HepG2 (cell line): ENCODE data around the gene HSPB3.

Experiments
- CCAR2 ChIP-seq: fragments of 200-400 bp; formaldehyde crosslinking; optimal IDR thresholded peaks from 2 replicates; pipeline ENCODE3; 2018; ENCODE audit warnings: low read depth, mild to moderate bottlenecking, low read length, moderate library complexity
- NFIC ChIP-seq: IDR thresholded peaks from 2 replicates; pipeline ENCODE4 v1.6.1; 2012; ENCODE audit warnings: mild to moderate bottlenecking, low read length, inconsistent platforms
- RARA ChIP-seq: IDR thresholded peaks from 2 replicates; pipeline ENCODE4 v1.6.1; 2016; ENCODE audit warnings: missing genetic modification reagents, missing compliant biosample characterization
- RBM22 ChIP-seq: fragments of 200-400 bp; formaldehyde crosslinking; optimal IDR thresholded peaks from 2 replicates; pipeline ENCODE3; 2017; ENCODE audit warnings: mild to moderate bottlenecking, low read length, moderate library complexity
- TRAFD1 ChIP-seq: sonication (generic); formaldehyde crosslinking; IDR thresholded peaks from 2 replicates; pipeline ENCODE4 v1.5.1; 2020; ENCODE audit warnings: missing genetic modification reagents, mild to moderate bottlenecking, borderline replicate concordance
- ZNF205 ChIP-seq: IDR thresholded peaks from 2 replicates; pipeline ENCODE4 v1.6.1; 2018; ENCODE audit warnings: missing biosample characterization, missing genetic modification reagents
- TF ChIP-seq, protein P1 (sequence below): sonication (generic); formaldehyde crosslinking; IDR thresholded peaks from 2 replicates; pipeline ENCODE4 v1.5.0; 2020; ENCODE audit warnings: mild to moderate bottlenecking, missing genetic modification reagents, moderate library complexity

GRCh38 chr5:54462281-54462680 lies 6.8 kb downstream of the HSPB3 start:
- TF ChIP-seq RBM22 (no peak), TRAFD1 (CRISPR knock-in tag) (no peak), RARA (no peak), ZNF205 (CRISPR knock-in tag) (no peak), NFIC (no peak), CCAR2 (no peak)
- TF ChIP-seq, protein P1, sequence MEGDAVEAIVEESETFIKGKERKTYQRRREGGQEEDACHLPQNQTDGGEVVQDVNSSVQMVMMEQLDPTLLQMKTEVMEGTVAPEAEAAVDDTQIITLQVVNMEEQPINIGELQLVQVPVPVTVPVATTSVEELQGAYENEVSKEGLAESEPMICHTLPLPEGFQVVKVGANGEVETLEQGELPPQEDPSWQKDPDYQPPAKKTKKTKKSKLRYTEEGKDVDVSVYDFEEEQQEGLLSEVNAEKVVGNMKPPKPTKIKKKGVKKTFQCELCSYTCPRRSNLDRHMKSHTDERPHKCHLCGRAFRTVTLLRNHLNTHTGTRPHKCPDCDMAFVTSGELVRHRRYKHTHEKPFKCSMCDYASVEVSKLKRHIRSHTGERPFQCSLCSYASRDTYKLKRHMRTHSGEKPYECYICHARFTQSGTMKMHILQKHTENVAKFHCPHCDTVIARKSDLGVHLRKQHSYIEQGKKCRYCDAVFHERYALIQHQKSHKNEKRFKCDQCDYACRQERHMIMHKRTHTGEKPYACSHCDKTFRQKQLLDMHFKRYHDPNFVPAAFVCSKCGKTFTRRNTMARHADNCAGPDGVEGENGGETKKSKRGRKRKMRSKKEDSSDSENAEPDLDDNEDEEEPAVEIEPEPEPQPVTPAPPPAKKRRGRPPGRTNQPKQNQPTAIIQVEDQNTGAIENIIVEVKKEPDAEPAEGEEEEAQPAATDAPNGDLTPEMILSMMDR (CRISPR knock-in tag): no peak
